HG03469 (cell line): ENCODE data around the gene SLC1A2.

ENCODE experiments used
- ATAC-seq: cut with Tn5 transposase; IDR thresholded peaks from one replicate; pipeline ENCODE4 v1.9.1; 2021; ENCODE audit warnings: mild to moderate bottlenecking, moderate library complexity, moderate number of reproducible peaks; ENCODE audit not compliant: unreplicated experiment

SLC1A2 gene

GRCh38 chr11:35414311-35414710 lies 5.0 kb downstream of the SLC1A2 start:
- ATAC-seq: no peak

GRCh38 chr11:35413598-35413997 lies 5.8 kb downstream of the SLC1A2 start:
- no peak for ATAC-seq

- ATAC-seq: no peak
These were observed 7.1 kb downstream of the SLC1A2 start for GRCh38 chr11:35412285-35412684.

- ATAC-seq: no peak
These were observed 12.3 kb downstream of the SLC1A2 start for GRCh38 chr11:35407041-35407440.

GRCh38 chr11:35404388-35404775 lies 15.0 kb downstream of the SLC1A2 start:
- ATAC-seq: no peak

GRCh38 chr11:35403765-35404387 lies 15.5 kb downstream of the SLC1A2 start:
- ATAC-seq: no peak

GRCh38 chr11:35402751-35403660 lies 16.4 kb downstream of the SLC1A2 start:
- no peak for ATAC-seq

GRCh38 chr11:35398881-35399280 lies 20.5 kb downstream of the SLC1A2 start:
- no peak for ATAC-seq

GRCh38 chr11:35394941-35395340 lies 24.4 kb downstream of the SLC1A2 start:
- no peak for ATAC-seq

- ATAC-seq: no peak
These were observed 26.3 kb downstream of the SLC1A2 start for GRCh38 chr11:35393098-35393497.

- ATAC-seq: no peak
These were observed 27.3 kb downstream of the SLC1A2 start for GRCh38 chr11:35391922-35392688.

GRCh38 chr11:35390737-35391682 lies 28.3 kb downstream of the SLC1A2 start:
- ATAC-seq: peak; percentile 77

GRCh38 chr11:35389897-35390465 lies 29.4 kb downstream of the SLC1A2 start:
- no peak for ATAC-seq

GRCh38 chr11:35389112-35389511 lies 30.2 kb downstream of the SLC1A2 start:
- no peak for ATAC-seq

GRCh38 chr11:35388061-35388460 lies 31.3 kb downstream of the SLC1A2 start:
- no peak for ATAC-seq

GRCh38 chr11:35387111-35387982 lies 32.0 kb downstream of the SLC1A2 start:
- ATAC-seq: no peak

- ATAC-seq: no peak
These were observed 35.4 kb downstream of the SLC1A2 start for GRCh38 chr11:35383953-35384352.

GRCh38 chr11:35381709-35382322 lies 37.5 kb downstream of the SLC1A2 start:
- ATAC-seq: no peak

- ATAC-seq: no peak
These were observed 38.8 kb downstream of the SLC1A2 start for GRCh38 chr11:35380603-35381002.
